ENCODE data around the gene TAMM41.
"Not testable (repeated sequence)": the region's sequence is repeated elsewhere in the genome, so short reads cannot be mapped to it uniquely, and the experiment has no call there.

Gene TAMM41

GRCh38 chr3:11846281-11847266 is at the start of gene TAMM41:
TAMM41 (minus strand) TSS chr3:11846885; CDS start chr3:11846636, 249 bp downstream.
- peak; percentile 82 to 86 for DNase-seq (ENCODE audit: low read depth in 1 of 2, low spot score in 1 of 2)

- DNase-seq (ENCODE audit: low read depth in 1 of 2, low spot score in 1 of 2): no peak
Observed at GRCh38 chr3:11878837-11879236, 32.2 kb upstream of the TAMM41 start.

- not testable (repeated sequence) for DNase-seq (ENCODE audit: low read depth in 1 of 2, low spot score in 1 of 2)
Observed at GRCh38 chr3:11874707-11875106, 28.0 kb upstream of the TAMM41 start.

- not testable (repeated sequence) for DNase-seq (ENCODE audit: low read depth in 1 of 2, low spot score in 1 of 2)
Observed at GRCh38 chr3:11863739-11864138, 17.1 kb upstream of the TAMM41 start.

GRCh38 chr3:11862584-11862983 is 15.9 kb upstream of the TAMM41 start:
- not testable (repeated sequence) for DNase-seq (ENCODE audit: low read depth in 1 of 2, low spot score in 1 of 2)

- DNase-seq (ENCODE audit: low read depth in 1 of 2, low spot score in 1 of 2): not testable (repeated sequence)
Observed at GRCh38 chr3:11862145-11862544, 15.5 kb upstream of the TAMM41 start.

- DNase-seq (ENCODE audit: low read depth in 1 of 2, low spot score in 1 of 2): not testable (repeated sequence)
Observed at GRCh38 chr3:11860213-11860612, 13.5 kb upstream of the TAMM41 start.

- no peak for DNase-seq (ENCODE audit: low read depth in 1 of 2, low spot score in 1 of 2)
Observed at GRCh38 chr3:11853450-11853849, 6.8 kb upstream of the TAMM41 start.

- no peak for DNase-seq (ENCODE audit: low read depth in 1 of 2, low spot score in 1 of 2)
Observed at GRCh38 chr3:11850003-11850402, 3.3 kb upstream of the TAMM41 start.

GRCh38 chr3:11847607-11848006 is 922 bp upstream of the TAMM41 start:
- no peak for DNase-seq (ENCODE audit: low read depth in 1 of 2, low spot score in 1 of 2)

- DNase-seq (ENCODE audit: low read depth in 1 of 2, low spot score in 1 of 2): no peak
Observed at GRCh38 chr3:11845651-11846050, 1.0 kb downstream of the TAMM41 start.

GRCh38 chr3:11844891-11845290 is 1.8 kb downstream of the TAMM41 start:
- DNase-seq (ENCODE audit: low read depth in 1 of 2, low spot score in 1 of 2): no peak

GRCh38 chr3:11835028-11835639 is 11.6 kb downstream of the TAMM41 start:
- DNase-seq (ENCODE audit: low read depth in 1 of 2, low spot score in 1 of 2): no peak

GRCh38 chr3:11832981-11833905 is 13.4 kb downstream of the TAMM41 start:
- no peak for DNase-seq (ENCODE audit: low read depth in 1 of 2, low spot score in 1 of 2)

GRCh38 chr3:11829416-11829815 is 17.3 kb downstream of the TAMM41 start:
- DNase-seq (ENCODE audit: low read depth in 1 of 2, low spot score in 1 of 2): no peak

- no peak for DNase-seq (ENCODE audit: low read depth in 1 of 2, low spot score in 1 of 2)
Observed at GRCh38 chr3:11826628-11827265, 19.9 kb downstream of the TAMM41 start.

- DNase-seq (ENCODE audit: low read depth in 1 of 2, low spot score in 1 of 2): no peak
Observed at GRCh38 chr3:11825301-11825700, 21.4 kb downstream of the TAMM41 start.

- no peak for DNase-seq (ENCODE audit: low read depth in 1 of 2, low spot score in 1 of 2)
Observed at GRCh38 chr3:11820531-11821041, 26.1 kb downstream of the TAMM41 start.

GRCh38 chr3:11819146-11819689 is 27.5 kb downstream of the TAMM41 start:
- DNase-seq (ENCODE audit: low read depth in 1 of 2, low spot score in 1 of 2): no peak

GRCh38 chr3:11818033-11818432 is 28.7 kb downstream of the TAMM41 start:
- no peak for DNase-seq (ENCODE audit: low read depth in 1 of 2, low spot score in 1 of 2)

Data from activated CD4-positive, alpha-beta T cell treated with anti-CD3 and anti-CD28 coated beads, Interleukin-2, amount 50 U/mL, for 24 hours (primary cell).